ENCODE data around the gene WFS1.

WFS1 gene

DNA sequence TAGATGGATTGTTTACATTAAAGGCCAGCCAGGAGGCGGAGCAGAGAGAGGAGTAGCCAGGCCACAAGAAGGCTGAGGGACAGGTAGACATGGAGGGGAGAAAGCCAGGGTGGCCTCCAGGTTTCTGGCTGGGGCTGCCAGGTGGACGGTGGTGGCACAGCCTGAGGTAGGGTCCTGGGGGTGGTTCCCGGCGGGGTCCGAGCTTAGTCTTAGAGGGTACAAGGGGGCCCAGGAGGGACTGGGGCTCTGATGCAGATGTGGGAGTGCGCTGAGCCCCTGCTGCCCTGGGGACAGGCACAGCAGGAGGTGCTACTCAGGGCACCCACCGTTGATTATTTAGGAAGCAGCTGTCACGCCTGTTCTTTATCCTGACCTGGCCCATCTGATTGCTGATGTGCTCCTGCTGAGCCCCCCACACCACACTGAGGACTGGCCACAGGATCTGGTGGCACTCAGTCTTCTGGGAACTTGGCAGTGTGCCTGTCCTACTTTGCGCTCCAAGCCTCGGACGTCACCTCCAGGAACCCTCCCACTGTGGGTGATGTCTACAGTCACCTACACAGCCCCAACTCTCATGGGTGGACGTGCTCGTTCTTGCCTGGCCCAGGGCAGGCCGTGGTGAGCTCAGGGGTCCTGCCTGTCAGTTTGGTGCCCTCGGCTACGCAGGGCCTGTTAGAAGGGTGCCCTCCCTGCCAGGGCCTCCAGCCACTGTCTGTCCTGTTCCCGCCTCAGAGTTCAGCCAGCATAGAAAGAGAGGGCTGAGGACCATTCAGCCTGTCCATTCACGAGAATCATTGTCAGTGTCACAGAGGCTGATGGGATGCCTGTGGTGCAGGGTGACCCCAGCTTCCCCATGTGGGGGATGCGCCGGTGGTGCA is 12.0 kb downstream of the WFS1 start:
- no peak for DNase-seq

DNA sequence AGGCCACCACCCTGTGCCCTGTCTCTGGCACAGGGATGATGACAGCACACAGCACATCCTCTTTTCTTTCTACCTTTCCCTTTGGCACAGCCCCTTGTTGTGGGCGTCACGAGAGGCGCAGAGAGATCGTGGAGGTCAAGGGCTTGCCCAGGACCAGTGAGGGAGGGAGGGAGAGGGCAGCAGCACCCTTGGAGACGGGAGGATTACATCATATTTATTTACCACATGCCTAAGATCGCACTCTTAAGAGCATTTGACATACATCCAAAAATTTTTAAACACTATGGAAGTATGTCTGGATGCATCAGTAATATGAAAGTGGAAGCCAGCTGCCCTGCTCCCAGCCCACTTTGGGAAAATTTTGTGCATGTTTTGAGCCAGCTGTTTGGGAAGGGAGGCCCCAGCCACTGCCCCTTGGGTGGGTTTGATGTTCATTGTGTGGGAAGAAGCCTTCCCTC is 12.7 kb downstream of the WFS1 start:
- DNase-seq, result no peak

DNA sequence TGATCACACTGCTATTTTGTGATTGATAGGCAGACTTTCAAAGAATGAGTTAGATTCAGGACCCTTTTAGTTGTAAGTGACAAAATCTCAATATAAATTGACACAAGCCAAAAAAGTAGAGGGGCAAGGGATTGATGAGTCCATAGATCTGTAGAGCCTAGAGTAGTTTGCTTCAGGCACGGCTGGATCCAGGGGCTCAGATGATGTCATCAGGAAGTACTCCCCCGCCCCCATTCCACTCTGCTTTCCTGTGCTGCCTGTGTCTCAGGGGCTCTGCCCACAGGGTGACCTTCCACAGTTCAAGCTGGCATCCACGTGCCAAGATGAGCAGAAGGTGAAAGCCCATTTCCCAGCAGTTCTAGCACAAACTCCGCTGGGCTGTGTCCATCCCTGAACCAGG is 13.6 kb downstream of the WFS1 start:
- no peak for DNase-seq

DNA sequence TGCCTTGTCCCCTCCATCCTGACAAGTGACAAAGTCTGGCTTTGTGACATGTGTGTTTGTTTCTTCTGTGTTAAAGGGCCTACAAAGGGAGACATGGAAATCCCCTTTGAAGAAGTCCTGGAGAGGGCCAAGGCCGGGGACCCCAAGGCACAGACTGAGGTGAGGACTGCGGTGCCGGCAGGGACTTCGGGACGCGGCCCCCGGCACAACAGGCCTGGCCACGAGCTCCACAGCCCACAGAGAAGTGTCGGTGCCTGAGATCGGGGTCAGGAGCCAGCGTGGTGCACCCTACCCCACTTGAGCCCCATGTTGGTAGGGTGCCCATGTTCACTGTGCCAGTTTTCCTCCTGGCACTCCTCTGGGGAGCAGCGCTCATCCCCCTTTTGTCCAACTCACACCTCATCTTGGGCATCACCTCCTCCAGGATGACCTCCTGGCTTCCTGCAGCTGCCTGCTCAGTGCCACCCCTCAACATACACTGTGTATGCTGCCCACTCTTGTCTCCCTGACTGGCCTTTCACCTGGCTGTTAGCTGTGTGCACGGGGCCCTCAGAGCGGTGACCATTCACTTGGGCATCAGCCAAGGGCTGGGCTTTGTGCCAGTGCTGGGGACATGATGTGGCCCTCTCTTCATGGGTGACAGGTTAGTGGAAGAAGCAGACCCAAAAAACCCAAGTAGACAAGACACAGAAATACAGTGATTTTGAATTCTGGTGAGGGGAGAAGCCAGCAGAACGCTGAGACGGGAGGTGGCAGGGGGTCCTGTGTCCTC is 17.6 kb downstream of the WFS1 start:
- DNase-seq, result no peak

DNA sequence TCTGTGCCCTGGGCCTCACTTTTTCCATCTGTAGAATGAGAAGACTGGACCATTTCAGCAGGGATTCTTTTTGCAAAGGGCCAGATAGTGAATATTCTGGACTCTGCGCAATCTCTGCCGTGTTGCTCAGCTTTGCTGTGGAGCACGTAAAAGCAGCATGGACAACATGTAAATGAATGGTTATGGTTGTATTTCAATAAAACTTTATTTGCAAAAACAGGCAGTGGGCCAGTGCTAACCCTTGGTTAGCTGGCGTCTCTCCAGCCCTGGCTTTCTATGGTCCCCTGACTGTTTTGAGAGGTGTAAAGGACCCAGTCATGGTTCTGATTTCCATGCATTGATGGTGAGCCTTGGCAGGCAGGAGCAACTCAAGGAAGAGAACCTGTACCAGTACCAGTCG is 18.7 kb downstream of the WFS1 start:
- no peak for DNase-seq

DNA sequence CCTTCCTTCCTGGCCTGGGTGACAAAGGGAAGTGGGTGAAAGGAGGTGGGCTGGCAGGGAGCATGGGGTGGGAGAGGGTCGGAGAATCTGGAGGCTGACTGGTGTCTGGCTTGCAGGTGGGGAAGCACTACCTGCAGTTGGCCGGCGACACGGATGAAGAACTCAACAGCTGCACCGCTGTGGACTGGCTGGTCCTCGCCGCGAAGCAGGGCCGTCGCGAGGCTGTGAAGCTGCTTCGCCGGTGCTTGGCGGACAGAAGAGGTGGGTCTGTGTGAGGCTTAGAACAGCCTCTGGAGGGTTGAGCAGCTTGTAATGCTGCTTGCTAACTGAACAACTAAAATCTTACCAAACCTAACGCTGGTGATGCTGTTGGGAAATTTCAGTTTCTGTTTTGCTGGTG is 19.2 kb downstream of the WFS1 start:
- DNase-seq, result no peak

DNA sequence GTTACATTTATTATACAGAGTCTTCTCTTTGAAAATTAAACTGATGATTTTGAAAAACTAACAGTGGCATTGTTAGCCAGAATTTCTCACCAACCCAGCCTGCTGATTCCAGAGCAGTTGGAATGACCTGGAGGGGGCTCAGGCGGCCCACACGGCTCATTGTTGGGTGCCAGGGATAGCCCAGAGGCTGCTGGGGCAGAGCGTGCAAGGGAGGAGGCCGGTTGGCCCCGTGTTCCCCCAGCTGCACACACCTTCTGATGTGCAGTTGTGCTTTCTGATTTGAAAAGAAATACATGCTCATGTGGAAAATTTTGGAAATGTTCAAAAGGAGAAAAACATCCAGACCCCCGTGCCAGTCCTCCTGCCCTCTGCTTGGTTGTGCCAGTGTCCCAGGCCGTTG is 20.6 kb downstream of the WFS1 start:
- DNase-seq, result no peak

DNA sequence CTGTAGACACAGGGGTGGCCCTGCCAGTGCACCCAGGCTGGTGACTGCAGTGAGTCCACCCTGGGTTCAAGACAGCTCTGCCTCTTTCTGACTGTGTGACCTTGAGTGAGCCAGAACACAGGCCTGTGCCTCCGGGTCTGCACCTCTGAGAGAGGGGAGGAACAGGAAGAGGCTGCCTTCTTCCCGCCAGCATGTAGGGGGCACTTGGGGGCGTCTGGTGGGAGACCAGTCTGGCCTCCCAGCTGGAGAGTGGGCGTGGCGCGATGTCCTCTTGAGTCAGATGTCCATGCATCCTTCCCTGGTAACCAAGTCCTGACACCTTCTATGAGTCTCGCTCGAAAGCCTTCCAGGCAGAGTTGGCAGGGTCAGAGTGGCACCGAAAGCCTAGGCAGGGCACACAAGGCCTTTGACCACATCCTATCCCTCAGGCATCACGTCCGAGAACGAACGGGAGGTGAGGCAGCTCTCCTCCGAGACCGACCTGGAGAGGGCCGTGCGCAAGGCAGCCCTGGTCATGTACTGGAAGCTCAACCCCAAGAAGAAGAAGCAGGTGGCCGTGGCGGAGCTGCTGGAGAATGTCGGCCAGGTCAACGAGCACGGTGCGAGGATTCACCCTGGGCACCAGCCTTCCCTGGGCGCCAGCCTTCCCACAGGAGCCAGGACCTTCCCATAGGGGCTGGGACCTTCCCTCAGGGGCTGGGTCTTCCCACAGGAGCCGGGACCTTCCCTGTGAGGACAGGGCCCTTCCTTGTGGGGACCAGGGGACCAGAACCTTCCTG is 21.3 kb downstream of the WFS1 start:
- DNase-seq, result no peak

DNA sequence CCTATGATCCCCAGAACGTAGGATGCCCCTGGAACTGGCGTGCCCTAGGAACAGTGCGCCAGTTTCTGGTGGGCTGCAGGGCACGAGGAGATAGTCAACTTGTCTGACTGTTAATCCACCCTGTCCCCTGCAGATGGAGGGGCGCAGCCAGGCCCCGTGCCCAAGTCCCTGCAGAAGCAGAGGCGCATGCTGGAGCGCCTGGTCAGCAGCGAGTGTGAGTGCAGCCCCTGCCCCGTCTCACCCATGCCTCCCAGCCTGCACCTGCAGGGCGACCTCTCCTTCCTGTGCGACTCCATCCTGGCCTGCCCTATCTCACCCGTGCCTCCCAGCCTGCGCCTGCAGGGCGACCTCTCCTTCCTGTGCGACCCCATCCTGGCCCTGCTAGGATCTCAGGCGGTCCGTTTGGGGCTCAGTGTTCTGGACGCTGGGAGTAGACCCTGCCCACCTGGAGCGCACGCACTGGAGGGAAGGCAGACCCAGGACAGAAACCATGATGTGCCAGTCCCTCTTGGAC is 22.2 kb downstream of the WFS1 start:
- DNase-seq, result no peak

DNA sequence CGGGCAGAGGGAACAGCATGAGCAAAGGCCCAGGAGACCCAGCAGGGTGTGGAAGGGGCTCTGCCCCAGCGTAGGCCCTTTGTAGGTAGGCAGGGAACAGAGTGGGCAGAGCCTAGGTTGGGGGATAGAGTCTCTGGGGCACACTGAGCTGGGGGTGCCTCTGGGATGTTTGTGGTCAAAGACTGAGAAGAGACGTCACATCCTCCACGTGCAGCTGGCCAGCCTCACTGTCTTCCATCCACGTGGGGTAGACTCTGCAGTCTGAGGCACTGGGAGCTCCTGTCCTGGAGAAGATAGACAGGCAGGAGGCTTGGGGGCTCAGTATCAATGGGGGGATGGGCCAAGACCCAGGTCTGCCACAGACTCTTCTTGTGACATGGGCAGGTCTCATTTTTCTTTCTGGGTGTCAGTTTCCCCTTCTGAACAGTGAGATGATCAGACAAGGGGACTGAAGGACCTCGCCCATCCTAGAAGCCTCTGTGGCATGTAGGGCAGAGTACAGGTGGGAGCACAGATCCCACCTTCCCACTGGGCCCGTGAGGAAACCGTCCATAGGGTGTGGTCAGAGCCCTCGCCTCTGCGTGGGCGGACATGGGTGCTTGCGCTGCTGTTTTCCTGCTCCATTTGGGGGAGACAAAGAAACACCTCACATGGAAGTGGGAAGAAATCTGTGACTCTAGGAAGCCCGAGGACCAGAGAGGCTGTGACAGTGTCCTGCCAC is 22.9 kb downstream of the WFS1 start:
- no peak for DNase-seq

DNA sequence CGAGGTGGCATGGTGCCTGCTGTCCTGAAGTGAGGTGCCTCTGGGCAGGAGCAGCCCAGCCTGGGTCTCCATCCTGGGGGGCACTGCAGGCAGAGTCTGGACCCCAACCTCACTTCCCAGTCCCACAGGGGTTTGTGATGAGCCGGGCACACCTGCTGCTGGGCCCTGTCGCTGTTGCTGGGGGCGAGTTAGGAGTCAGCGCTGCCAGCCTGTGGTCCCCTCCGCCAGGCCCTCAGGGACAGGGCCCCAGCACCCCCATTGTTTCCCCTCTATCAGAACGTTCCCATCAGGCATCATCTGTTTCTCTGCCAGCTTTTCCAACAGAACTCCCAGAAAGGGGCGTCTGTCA is 23.4 kb downstream of the WFS1 start:
- DNase-seq, result no peak

DNA sequence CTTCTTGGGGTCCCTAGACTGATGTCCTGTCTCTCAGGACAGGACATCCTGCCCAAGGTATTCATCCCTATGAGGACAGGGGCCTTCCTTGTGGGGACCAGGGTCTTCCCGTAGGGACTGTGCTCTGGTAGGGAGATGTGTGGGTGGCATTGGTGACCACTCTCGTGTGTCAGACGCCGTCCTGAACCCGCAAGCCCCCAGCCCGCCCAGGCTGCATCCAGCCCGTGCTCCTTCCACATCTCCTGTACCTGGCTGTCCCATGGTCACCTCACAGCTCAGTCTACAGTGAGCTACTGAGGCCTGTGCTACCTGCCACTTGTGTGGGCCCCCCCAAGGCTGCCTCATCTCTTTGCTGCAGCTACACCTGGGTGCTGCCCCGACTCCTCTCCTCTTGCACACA is 24.0 kb downstream of the WFS1 start:
- DNase-seq, result no peak

DNA sequence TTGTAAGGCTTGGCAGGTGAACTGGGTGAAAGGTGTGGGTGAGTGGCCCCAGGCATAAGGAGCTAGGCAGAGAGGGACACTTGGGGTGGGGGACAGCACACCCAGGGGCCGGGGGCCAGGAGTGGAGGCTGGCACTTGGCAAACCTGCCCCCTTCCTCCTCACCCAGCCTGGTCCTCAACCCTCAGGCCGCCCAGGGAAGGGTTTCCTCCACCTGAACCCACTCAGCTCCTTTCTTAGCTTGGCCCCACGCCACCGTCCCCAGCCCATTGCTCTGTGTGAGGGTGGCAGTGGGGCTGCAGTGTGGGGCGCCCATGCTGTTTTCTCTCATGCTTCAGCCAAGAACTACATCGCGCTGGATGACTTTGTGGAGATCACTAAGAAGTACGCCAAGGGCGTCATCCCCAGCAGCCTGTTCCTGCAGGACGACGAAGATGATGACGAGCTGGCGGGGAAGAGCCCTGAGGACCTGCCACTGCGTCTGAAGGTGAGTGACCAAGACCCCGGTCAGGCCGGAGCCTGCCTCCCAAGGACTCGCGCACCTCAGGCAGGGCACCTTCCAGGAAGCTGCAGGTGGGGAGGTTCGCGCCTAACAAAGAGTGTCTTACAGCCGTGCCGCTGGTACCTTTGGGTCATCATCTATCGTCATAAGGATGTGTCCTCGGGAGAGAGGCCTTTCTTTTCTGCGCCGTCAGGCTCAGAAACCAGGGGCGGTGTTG is 25.2 kb downstream of the WFS1 start:
- no peak for DNase-seq

DNA sequence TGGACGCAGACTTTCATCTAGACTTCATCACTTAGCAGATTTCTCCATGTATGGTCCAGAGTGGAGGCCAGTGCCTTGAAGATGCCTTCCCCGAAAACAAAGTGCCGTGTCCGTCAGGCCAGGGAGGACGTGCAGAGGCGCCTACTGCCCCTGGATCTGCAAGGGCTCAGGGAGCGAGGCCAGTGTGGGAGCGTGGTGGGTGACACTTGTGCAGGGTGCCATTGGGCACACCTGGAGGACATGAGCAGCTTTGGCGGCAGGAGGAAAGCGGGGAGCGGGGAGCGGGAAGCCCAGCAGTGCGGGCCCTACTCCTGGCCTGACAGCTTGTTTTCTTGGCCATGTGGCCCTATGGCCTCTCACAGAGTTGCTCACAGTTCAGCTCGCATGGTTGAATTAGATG is 25.8 kb downstream of the WFS1 start:
- no peak for DNase-seq

DNA sequence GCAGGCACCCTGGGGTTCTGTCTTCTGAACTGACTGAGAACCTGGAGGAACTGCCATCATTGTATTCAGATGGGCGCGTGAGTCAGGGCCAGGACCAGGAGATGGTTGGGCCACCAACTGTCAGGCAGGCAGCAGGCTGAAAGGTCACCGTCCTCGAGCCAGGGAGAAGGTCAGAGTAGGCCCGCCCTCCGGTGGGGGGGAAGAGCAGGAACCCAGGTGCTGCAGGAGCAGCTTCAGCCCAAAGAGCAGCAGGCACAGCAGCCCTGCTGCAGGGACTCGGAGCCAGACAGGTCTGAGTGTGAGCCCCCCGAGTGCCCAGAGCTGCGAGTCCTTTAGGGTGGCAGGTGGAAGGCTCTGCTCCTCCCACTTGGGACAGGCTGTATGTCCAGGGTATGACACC is 26.4 kb downstream of the WFS1 start:
- DNase-seq, result no peak

DNA sequence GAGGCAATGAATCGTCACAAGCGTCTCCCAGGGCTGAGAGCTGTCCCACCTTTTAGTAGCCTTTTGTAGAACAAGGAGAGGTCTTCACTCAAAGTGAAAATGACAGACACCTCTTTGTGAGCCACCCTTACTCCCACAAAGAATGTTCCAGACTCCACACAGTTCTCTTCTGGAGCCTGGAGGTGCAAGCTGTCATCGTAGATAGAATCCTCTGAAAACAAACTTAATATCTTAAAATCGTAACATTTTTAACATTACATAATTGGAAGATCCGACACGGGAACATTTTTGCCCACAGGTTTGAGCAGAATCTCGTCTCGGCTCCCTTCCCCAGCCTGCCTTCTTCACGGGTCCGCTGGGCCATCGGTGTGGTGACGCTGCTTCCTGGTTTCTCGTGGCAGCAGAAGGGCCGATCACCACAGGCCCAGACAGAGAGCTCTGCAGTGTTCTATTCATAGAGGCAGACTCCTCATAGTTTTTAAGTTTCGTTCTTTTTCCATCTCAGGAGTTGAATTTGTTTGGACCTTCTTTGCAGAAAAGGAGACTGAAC is 27.7 kb downstream of the WFS1 start:
- no peak for DNase-seq

DNA sequence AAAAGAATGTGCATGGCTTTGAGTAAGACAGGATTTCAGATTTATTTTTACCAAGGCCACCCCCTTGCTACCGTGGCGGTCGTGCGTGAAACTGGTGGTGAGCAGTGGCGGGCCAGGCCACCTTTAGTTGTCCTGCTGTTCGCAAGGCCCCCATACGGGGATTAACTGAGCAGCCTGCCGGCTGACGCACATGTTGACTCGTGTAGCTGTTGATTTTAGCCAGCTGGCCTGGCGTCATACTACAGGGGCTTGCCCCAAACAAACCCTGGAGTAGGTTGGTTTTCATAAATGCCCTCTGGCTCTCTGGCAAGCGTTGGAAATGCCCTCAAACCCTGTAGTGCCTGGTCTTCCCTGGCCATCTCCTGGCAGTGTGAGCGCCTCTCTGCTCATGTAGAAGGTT is 28.4 kb downstream of the WFS1 start:
- DNase-seq, result no peak

DNA sequence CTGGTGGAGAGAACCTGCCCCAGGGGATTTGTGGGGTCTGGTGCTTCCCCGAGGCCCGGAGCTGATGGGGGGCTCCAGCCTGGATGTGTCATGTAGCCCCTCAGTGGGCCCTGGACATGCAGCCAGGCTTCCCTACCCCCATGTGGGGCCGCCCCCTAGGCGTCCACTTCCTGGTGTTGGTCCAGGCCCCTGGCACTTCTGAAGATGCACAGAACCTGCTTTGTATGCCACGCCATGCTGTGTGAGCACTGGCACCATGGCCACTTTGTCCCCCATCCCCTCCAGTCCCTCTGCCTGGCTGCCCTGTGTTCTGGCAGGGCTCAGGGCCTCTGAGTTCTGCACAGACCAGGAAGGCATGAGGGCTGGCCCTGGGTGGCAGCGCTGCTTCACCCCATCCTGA is 29.2 kb downstream of the WFS1 start:
- no peak for DNase-seq

DNA sequence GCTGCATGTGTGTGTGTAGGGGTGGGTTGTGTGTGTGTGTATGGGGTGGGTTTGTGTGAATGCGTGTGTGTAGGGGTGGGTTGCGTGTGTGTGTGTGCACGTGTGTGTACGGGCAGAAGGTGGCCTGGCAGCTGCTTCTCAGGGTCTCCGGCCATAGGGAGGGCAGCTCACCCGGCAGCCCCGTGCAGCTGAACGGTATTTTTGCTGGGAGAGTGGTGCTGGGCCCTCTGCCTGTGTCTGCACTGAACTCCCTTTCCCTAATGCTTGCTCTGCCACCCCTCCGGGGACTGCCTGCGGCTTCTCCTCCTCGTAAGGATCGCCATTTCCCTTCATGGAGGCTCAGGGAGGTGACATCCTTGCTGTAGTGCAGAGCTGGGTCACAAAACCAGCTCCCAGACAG is 30.2 kb downstream of the WFS1 start:
- no peak for DNase-seq

DNA sequence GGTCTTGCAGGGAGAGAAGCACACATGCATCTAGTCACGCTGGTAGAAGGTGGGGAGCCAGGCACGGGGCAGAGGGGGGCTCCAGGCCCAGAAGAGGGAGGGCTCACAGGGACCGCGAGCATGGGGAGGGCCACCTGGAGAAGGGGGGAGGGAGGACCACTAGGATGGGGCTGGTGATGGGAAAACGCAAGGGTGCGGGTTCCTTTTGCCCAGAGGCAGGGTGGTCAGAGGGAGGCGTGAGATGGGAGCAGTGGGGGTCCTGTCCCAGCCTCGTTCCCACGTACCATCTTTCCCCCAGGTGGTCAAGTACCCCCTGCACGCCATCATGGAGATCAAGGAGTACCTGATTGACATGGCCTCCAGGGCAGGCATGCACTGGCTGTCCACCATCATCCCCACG is 30.7 kb downstream of the WFS1 start:
- DNase-seq, result no peak

DNA sequence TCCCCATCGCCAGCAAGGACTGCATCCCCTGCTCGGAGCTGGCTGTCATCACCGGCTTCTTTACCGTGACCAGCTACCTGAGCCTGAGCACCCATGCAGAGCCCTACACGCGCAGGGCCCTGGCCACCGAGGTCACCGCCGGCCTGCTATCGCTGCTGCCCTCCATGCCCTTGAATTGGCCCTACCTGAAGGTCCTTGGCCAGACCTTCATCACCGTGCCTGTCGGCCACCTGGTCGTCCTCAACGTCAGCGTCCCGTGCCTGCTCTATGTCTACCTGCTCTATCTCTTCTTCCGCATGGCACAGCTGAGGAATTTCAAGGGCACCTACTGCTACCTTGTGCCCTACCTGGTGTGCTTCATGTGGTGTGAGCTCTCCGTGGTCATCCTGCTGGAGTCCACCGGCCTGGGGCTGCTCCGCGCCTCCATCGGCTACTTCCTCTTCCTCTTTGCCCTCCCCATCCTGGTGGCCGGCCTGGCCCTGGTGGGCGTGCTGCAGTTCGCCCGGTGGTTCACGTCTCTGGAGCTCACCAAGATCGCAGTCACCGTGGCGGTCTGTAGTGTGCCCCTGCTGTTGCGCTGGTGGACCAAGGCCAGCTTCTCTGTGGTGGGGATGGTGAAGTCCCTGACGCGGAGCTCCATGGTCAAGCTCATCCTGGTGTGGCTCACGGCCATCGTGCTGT is 31.5 kb downstream of the WFS1 start:
- no peak for DNase-seq

All from NCI-H1436 (cell line).